Umbilical cord (tissue), 2 donors: Measurements from ENCODE around the gene DES. TPM values are rescaled to one million over a fixed set of nuclear protein-coding genes. Genes with fewer than 3 reads are reported as not detected.
A peak's percentile ranks its signal among the peaks of the same experiment; 100 is the strongest.
"Not testable (repeated sequence)": the region's sequence is repeated elsewhere in the genome, so short reads cannot be mapped to it uniquely, and the experiment has no call there.

ENCODE experiments used
- DNase-seq: peaks from one replicate; pipeline ENCODE4 v3.0.0-alpha.2; 2015; ENCODE audit warnings: low spot score
- total RNA-seq: library from RNA; depleted of rRNA; stranded (reverse); fragments of >200 nt; gene quantifications from one replicate; pipeline ENCODE4 v1.2.3, GENCODE V29; 2014; ENCODE audit warnings: low replicate concordance; ENCODE audit not compliant: insufficient read depth

Gene DES
- total RNA-seq, 1 donor from 2014 or later, result 2,247 TPM

DNA sequence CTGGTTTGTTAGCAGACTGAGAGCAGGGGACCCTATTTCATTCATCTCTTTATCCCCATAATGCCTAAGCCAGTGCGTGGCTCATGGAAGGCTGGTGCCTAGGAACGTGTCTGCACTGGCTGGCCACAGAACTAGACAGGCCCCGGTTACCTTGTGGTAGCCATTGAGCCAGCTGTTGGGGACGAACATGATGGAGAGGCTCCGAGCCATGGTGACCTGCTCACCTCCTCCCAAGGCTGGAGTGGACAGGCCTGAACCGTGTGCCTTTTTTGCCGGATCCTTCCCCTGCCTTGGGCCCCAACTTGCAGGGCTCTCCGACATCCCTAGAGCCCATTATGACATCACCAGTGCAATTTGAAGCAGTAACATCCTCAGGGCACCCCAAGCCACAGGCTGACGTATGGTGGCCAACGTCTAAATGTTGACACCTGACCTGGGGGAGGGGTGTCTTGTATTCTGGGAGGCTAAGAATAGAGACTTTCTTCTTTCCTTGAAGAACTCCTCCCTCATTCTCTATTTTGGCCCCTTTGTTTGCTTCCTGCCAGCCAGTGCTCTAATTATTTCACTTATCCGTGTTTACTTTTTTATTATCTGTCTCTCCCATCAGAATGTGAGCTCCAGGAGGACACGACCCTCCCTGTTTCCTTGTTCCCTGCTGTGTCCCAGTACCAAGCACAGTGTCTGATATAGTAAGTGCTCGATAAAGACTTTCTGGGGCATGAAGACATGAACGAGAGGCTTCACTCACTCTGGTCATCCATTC is 18.3 kb upstream of the DES start:
- DNase-seq, result no peak

DNA sequence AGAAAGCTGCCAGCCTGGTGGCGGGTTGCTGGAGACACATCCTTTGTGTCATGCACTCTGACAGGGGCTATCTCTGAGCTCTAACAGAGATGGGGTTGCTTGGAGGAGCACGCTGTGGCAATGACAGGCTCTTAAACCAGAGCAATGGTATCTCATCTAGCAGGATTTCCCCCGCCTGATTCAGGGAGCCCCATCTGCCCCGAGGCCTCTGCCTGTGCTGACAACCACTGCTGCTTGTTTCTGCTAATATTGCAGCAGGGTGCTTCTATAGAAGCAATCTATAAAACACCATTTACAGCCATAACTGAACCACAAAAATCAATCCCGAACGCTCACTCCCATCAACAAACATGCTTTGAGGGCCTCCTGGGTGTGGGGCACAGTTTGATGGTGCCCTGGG is 17.6 kb upstream of the DES start:
- peak; percentile 83 for DNase-seq

DNA sequence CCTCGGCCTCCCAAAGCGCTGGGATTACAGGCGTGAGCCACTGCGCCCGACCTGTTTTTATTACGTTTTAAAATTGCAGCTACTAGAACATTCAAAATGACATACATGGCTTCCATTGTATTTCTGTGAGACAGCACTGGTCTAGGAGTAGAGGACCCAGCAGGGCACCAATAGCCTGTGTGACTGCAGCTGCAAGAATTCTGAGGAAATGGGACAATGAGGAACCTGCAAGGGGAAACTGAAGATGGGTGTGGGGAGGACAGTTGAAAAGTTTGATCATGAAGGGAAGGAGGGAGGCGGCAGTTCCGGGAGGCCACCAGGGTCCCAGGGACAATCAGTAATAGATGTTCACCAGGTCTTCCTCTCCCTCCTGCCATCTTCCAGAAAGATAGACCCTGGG is 16.6 kb upstream of the DES start:
- DNase-seq, result no peak

DNA sequence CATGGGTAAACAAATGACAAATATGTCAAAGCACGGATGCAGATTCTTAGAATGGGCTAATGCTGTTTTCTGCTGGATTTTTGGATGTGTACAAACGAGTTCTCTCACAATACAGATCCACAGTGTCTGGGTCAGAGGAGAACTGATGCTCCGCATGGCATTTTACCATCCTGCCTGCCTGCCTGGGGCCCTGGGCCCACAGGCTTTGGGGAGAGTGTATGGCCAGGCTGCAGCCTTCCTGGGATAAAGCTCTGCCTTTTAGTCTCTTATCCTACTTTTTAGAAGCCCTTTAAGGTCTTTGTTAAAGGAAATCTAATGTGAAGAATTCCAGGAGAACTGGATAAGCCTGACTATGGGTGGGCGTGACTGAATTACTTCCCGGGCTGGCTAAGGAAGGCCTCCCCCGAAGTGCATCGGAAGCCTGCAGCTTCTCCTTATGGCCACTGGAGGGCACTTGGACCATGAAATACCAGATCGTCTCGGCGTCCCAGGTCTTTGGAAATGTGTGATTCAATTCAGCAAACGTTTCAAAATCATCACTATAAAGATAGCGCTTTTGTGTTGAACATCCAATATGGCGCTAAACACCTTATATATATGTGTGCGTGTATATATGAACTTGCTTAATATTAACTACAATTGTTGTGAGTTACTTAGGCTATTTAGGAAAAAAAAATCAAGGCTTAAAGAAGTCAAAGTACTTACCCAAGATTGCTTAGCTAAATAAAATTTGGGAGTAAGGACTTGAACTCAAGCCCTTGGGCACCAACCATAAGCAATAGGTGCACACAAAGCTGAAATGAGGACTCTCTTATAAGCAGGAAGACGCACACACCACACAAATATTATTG is 15.3 kb upstream of the DES start:
- peak; percentile 94 for DNase-seq

- DNase-seq, result no peak
Measured at GRCh38 chr2:219403861-219404260, 14.3 kb upstream of the DES start.

DNA sequence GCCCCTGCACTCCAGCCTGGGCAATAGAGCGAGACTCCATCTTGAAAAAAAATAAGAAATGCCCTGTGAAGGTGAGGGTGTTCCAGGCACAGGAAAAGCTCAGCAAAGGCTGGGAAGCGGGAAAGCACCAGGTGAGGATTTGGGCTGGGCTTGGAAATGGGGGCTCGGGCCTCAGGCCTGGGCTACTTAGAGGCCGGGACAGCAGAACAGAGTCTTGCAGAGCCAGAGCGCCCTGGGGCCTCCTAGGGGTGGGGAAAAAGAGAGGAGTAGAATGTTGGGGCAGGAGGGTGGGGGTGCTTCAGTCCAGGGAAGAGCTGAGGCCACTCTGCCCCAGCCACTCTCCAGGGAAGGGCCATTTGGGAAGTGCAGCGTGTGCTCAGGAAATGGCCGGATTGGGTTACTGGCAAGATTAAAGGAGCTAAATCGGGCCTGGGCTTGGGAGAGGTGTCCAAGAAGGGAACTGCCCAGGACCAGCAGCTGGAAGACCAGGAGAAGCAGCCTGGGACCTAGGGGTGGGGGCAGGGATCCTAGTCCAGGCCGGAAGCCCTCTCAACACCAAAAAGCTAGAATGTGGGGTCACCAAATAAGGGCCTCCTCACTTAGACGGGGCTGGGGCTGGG is 13.8 kb upstream of the DES start:
- DNase-seq, result peak; percentile 68

- no peak for DNase-seq
Measured at GRCh38 chr2:219404954-219405353, 13.2 kb upstream of the DES start.

DNA sequence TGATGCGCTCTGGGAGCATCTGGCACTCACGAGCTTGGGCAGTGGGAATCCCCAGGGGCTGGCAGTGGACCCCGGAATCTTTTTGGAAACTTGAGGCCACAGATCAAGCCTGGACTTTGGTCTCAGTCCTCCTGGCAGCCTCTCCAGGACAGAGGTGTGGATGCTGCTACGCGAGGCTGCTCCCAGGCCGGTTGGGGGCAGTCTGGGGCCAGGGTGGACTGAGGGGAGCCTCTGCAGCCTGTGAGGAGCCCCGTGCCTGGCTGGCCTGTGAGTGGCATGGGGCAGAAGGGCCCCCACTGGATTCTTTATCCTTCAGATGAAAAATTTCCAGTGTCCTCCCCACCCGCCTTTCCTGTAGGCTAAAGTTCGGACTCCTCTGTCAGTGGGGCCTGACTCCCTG is 12.7 kb upstream of the DES start:
- peak; percentile 60 for DNase-seq

- DNase-seq, result no peak
Measured at GRCh38 chr2:219405958-219406860, 12.0 kb upstream of the DES start.

- DNase-seq, result peak; percentile 97
Measured at GRCh38 chr2:219406861-219407230, 11.3 kb upstream of the DES start.

DNA sequence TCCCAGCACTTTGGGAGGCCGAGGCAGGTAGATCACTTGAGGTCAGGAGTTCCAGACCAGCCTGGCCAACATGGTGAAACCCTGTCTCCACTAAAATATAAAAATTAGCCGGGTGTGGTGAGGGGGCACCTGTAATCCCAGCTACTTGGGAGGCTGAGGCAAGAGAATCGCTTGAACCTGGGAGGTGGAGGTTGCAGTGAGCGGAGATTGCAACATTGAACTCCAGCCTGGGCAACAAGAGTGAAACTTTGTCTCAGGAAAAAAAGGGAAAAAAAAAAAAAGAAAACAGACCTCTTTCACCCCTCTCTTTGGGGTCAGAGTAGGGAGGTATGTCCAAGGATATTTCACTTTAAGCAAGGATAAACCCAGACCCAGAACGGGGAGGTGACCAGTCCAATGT is 10.8 kb upstream of the DES start:
- not testable (repeated sequence) for DNase-seq

DNA sequence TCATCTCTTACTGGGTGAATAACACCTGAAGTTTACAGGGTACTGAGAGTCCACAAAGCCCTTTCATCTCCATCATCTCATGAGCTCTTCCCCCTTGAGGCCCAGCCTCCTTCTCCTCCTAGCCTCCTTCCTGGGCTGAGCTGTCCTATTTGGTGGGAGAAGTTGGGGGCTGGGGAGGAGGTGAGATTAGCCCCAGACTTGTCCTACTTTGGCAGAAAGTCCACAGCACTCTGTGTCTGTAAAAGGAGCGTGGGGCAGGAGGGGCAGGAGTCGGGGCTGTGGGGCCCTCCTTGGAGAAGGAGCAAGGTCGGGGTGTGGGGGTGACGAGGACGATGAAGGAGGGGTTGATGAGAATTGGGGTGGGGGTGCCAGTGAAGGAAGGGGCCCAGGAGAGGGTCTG is 10.0 kb upstream of the DES start:
- DNase-seq, result peak; percentile 78

GRCh38 chr2:219408631-219409030 is 9.5 kb upstream of the DES start:
- DNase-seq, result peak; percentile 96

DNA sequence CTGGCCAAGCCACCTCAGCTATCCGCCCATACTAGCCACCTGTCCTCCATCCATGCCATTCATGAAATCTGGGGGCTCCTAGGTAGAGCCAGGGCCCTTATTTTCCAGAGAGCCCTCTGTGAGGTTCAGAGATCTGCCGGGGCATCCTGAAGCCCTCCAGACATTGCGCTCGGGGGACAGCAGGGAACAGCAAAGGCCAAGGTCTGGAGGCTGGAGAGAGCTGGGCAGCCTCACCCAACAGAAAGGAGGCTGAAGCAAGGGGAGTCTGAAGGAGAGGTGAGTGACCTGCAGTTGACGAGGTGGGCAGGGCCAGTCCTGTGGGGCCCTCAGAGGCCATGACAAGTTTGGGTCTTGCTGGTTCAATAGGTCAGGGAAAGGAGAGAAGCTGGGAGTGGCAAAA is 8.6 kb upstream of the DES start:
- DNase-seq, result no peak

DNA sequence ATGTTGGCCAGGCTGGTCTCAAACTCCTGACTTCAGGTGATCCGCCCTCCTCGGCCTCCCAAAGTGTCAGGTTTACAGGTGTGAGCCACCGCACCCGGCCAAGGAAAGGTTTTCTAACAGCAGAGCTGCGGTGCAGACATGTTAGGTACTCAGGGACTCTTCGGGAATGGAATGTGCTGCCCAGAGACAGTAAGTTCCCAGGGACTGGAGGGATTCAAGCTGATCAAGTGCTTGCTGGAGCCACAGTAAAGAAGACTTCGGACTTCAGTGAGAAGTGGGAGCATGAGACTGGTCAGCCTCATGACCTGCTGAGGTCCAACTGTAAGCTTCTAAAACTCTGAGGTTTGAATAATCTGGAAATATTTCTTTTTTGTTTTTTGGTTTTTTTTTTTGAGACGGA is 7.8 kb upstream of the DES start:
- no peak for DNase-seq

GRCh38 chr2:219414857-219415256 is 3.3 kb upstream of the DES start:
- no peak for DNase-seq

- no peak for DNase-seq
Measured at GRCh38 chr2:219415580-219416234, 2.5 kb upstream of the DES start.

- peak; percentile 64 for DNase-seq
Measured at GRCh38 chr2:219416235-219416602, 2.0 kb upstream of the DES start.

DNA sequence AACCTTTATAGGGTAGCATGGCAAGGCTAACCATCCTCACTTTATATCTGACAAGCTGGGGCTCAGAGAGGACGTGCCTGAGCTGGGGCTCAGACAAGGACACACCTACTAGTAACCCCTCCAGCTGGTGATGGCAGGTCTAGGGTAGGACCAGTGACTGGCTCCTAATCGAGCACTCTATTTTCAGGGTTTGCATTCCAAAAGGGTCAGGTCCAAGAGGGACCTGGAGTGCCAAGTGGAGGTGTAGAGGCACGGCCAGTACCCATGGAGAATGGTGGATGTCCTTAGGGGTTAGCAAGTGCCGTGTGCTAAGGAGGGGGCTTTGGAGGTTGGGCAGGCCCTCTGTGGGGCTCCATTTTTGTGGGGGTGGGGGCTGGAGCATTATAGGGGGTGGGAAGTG is 1.2 kb upstream of the DES start:
- no peak for DNase-seq

GRCh38 chr2:219417374-219417773 is 803 bp upstream of the DES start:
- no peak for DNase-seq

DNA sequence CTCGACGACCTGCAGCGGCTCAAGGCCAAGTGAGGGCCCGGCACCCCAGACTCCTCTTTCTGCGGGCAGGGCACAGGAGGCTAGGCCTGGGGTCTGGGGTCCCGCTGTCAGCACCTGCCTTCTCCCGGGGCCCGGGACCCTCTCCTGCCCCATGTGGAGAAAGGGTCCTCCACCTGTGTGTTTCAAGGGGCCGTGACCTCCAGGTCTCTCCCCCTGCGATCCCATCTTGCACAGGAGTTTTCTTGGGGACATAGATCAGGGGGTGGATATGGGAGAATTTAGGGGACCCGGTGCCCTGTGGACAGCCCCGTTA is 791 bp downstream of the DES start:
- no peak for DNase-seq
